Activated CD4-positive, alpha-beta memory T cell treated with anti-CD3 and anti-CD28 coated beads for 36 hours (primary cell): ENCODE results near the gene TPD52L1. TPM values are rescaled to one million over a fixed set of nuclear protein-coding genes. Genes with fewer than 3 reads are reported as not detected.
"Not testable (repeated sequence)": the region's sequence is repeated elsewhere in the genome, so short reads cannot be mapped to it uniquely, and the experiment has no call there.

ENCODE experiments used
- CTCF ChIA-PET: fragments of 350-600 bp; sonication (Branson Sonifier 250); formaldehyde crosslinking; loops from one replicate; lab custom pipeline; 2021; ENCODE audit warnings: antibody characterized with exemption, inconsistent platforms; lab: Charles Lee
- POLR2A ChIA-PET: fragments of 350-600 bp; sonication (Branson Sonifier 250); formaldehyde crosslinking; loops from one replicate; lab custom pipeline; 2021; ENCODE audit warnings: antibody characterized with exemption; lab: Charles Lee
- DNase-seq: peaks from one replicate; pipeline ENCODE4 v3.0.0-alpha.2; 2020
- H3K27ac Mint-ChIP-seq: one replicate; pipeline ENCODE4 v1.8.0; 2021; ENCODE audit warnings: mixed read lengths
- H3K27me3 Mint-ChIP-seq: one replicate; pipeline ENCODE4 v1.8.0; 2021; ENCODE audit warnings: mixed read lengths
- H3K36me3 Mint-ChIP-seq: one replicate; pipeline ENCODE4 v1.8.0; 2021; ENCODE audit warnings: mixed read lengths
- H3K4me1 Mint-ChIP-seq: one replicate; pipeline ENCODE4 v1.8.0; 2021; ENCODE audit warnings: low read depth, mixed read lengths
- H3K4me3 Mint-ChIP-seq: one replicate; pipeline ENCODE4 v1.8.0; 2021; ENCODE audit warnings: mild to moderate bottlenecking, mixed read lengths
- H3K9me3 Mint-ChIP-seq: one replicate; pipeline ENCODE4 v1.8.0; 2021; ENCODE audit warnings: mixed read lengths
- intact Hi-C: fragments of 100-400 bp; cut with micrococcal nuclease; formaldehyde crosslinking; loops from one replicate; pipeline ENCODE4 v1.15.1; 2023
- total RNA-seq, 2 experiments: library from RNA; stranded (reverse); gene quantifications; one replicate each; pipeline ENCODE4 v1.2.3, GENCODE V29; 2021

TPD52L1 gene
- total RNA-seq, 2 experiments from 2014 or later, result 1.3 to 1.4 TPM

GRCh38 chr6:125120054-125120590 is 33.5 kb upstream of the TPD52L1 start:
- ChIA-PET POLR2A (no interaction called here), CTCF (interaction anchor here (0.7 kb wide), 1 partner anchor 15 kb away, joined by 3 read pairs; no protein-coding TSS in a partner anchor)
- no peak for DNase-seq
- Mint-ChIP-seq H3K27ac (no peak overlapping the region), H3K9me3 (no peaks in the 10 kb centered on the region), H3K4me1 (no peaks in the 10 kb centered on the region), H3K27me3 (peaks cover 2% of the 10 kb centered on the region), H3K36me3 (no peaks in the 10 kb centered on the region), H3K4me3 (no peak overlapping the region)
- intact Hi-C loops, result no loop called here

- ChIA-PET POLR2A (no interaction called here), CTCF (interaction anchor here (0.7 kb wide), 1 partner anchor 8 kb away, joined by 3 read pairs; no protein-coding TSS in a partner anchor)
- H3K4me1 Mint-ChIP-seq, result no peaks in the 10 kb centered on the region
- DNase-seq, result no peak
- H3K9me3 Mint-ChIP-seq, result no peaks in the 10 kb centered on the region
- no peak overlapping the region for H3K27ac Mint-ChIP-seq
- intact Hi-C loops, result no loop called here
- H3K4me3 Mint-ChIP-seq, result no peak overlapping the region
- peaks cover 2% of the 10 kb centered on the region for H3K27me3 Mint-ChIP-seq
- H3K36me3 Mint-ChIP-seq, result no peaks in the 10 kb centered on the region
Measured at GRCh38 chr6:125121894-125122293, 31.7 kb upstream of the TPD52L1 start.

- no peaks in the 10 kb centered on the region for H3K4me1 Mint-ChIP-seq
- H3K9me3 Mint-ChIP-seq, result no peaks in the 10 kb centered on the region
- H3K27ac Mint-ChIP-seq, result no peak overlapping the region
- no peak for DNase-seq
- H3K36me3 Mint-ChIP-seq, result no peaks in the 10 kb centered on the region
- intact Hi-C loops, result no loop called here
- POLR2A ChIA-PET, result interaction anchor here (0.5 kb wide), 1 partner anchor 30 kb away, joined by 3 read pairs; the partner anchor contains the start of gene TPD52L1
- CTCF ChIA-PET, result interaction anchor here (2.3 kb wide), 1 partner anchor 9 kb away, joined by 7 read pairs; no protein-coding TSS in a partner anchor
- peaks cover 2% of the 10 kb centered on the region for H3K27me3 Mint-ChIP-seq
- H3K4me3 Mint-ChIP-seq, result no peak overlapping the region
Measured at GRCh38 chr6:125123051-125123450, 30.5 kb upstream of the TPD52L1 start.

GRCh38 chr6:125123468-125124048 is 30.0 kb upstream of the TPD52L1 start:
- Mint-ChIP-seq H3K27ac (no peak overlapping the region), H3K9me3 (no peaks in the 10 kb centered on the region), H3K27me3 (peaks cover 2% of the 10 kb centered on the region), H3K4me3 (no peak overlapping the region), H3K4me1 (no peaks in the 10 kb centered on the region), H3K36me3 (no peaks in the 10 kb centered on the region)
- DNase-seq, result no peak
- POLR2A ChIA-PET, result interaction anchor here (0.5 kb wide), 1 partner anchor 30 kb away, joined by 3 read pairs; the partner anchor contains the start of gene TPD52L1
- intact Hi-C loops, result no loop called here
- CTCF ChIA-PET, result interaction anchor here (2.3 kb wide), 1 partner anchor 9 kb away, joined by 7 read pairs; no protein-coding TSS in a partner anchor

GRCh38 chr6:125124049-125124669 is 29.4 kb upstream of the TPD52L1 start:
- ChIA-PET CTCF (interaction anchor here (2.3 kb wide), 1 partner anchor 10 kb away, joined by 7 read pairs; no protein-coding TSS in a partner anchor), POLR2A (no interaction called here)
- Mint-ChIP-seq H3K36me3 (no peaks in the 10 kb centered on the region), H3K27ac (no peak overlapping the region), H3K27me3 (peaks cover 2% of the 10 kb centered on the region), H3K4me3 (no peak overlapping the region), H3K4me1 (no peaks in the 10 kb centered on the region), H3K9me3 (no peaks in the 10 kb centered on the region)
- no peak for DNase-seq
- intact Hi-C loops, result no loop called here

- H3K27ac Mint-ChIP-seq, CTCF ChIA-PET, H3K27me3 Mint-ChIP-seq: not testable (repeated sequence)
Measured at GRCh38 chr6:125125856-125126255, 27.7 kb upstream of the TPD52L1 start.

GRCh38 chr6:125129354-125129753 is 24.2 kb upstream of the TPD52L1 start:
- no peaks in the 10 kb centered on the region for H3K9me3 Mint-ChIP-seq
- intact Hi-C loops, result no loop called here
- ChIA-PET CTCF (no interaction called here), POLR2A (no interaction called here)
- H3K4me3 Mint-ChIP-seq, result no peak overlapping the region
- H3K27me3 Mint-ChIP-seq, result no peaks in the 10 kb centered on the region
- no peak overlapping the region for H3K27ac Mint-ChIP-seq
- DNase-seq, result no peak
- no peaks in the 10 kb centered on the region for H3K4me1 Mint-ChIP-seq
- no peaks in the 10 kb centered on the region for H3K36me3 Mint-ChIP-seq

More at GRCh38 chr6:125125856-125126255, 27.7 kb upstream of the TPD52L1 start:
- POLR2A ChIA-PET, H3K36me3 Mint-ChIP-seq, H3K9me3 Mint-ChIP-seq, H3K4me3 Mint-ChIP-seq, DNase-seq, H3K4me1 Mint-ChIP-seq, intact Hi-C loops: not testable (repeated sequence)

- POLR2A ChIA-PET, result no interaction called here
- Mint-ChIP-seq H3K36me3 (no peaks in the 10 kb centered on the region), H3K4me3 (no peak overlapping the region), H3K27ac (no peak overlapping the region), H3K9me3 (no peaks in the 10 kb centered on the region), H3K4me1 (no peaks in the 10 kb centered on the region), H3K27me3 (no peaks in the 10 kb centered on the region)
- CTCF ChIA-PET, result interaction anchor here (0.9 kb wide), 1 partner anchor 18 kb away, joined by 3 read pairs; no protein-coding TSS in a partner anchor
- DNase-seq, result no peak
- intact Hi-C loops, result no loop called here
Measured at GRCh38 chr6:125132058-125132457, 21.5 kb upstream of the TPD52L1 start.

- intact Hi-C loops, result no loop called here
- Mint-ChIP-seq H3K4me1 (no peaks in the 10 kb centered on the region), H3K27ac (no peak overlapping the region), H3K9me3 (no peaks in the 10 kb centered on the region), H3K4me3 (no peak overlapping the region), H3K36me3 (no peaks in the 10 kb centered on the region), H3K27me3 (no peaks in the 10 kb centered on the region)
- ChIA-PET CTCF (interaction anchor here (1.8 kb wide), 1 partner anchor 56 kb away, joined by 4 read pairs; no protein-coding TSS in a partner anchor), POLR2A (no interaction called here)
- DNase-seq, result no peak
Measured at GRCh38 chr6:125136378-125136777, 17.2 kb upstream of the TPD52L1 start.

- H3K27me3 Mint-ChIP-seq, result no peaks in the 10 kb centered on the region
- no peaks in the 10 kb centered on the region for H3K9me3 Mint-ChIP-seq
- H3K4me1 Mint-ChIP-seq, result no peaks in the 10 kb centered on the region
- intact Hi-C loops, result no loop called here
- ChIA-PET POLR2A (no interaction called here), CTCF (interaction anchor here (0.8 to 1.8 kb wide), 3 partner anchors 16 to 54 kb away, joined by 3 to 4 read pairs (median 3); partner anchors contain the start of gene TPD52L1)
- no peak overlapping the region for H3K27ac Mint-ChIP-seq
- no peaks in the 10 kb centered on the region for H3K36me3 Mint-ChIP-seq
- no peak overlapping the region for H3K4me3 Mint-ChIP-seq
- DNase-seq, result no peak
Measured at GRCh38 chr6:125138083-125138482, 15.5 kb upstream of the TPD52L1 start.

GRCh38 chr6:125140808-125141207 is 12.8 kb upstream of the TPD52L1 start:
- intact Hi-C loops, result no loop called here
- DNase-seq, result no peak
- Mint-ChIP-seq H3K27me3 (peaks cover 4% of the 10 kb centered on the region), H3K27ac (no peak overlapping the region), H3K4me1 (no peaks in the 10 kb centered on the region), H3K9me3 (no peaks in the 10 kb centered on the region), H3K4me3 (no peak overlapping the region), H3K36me3 (no peaks in the 10 kb centered on the region)
- ChIA-PET CTCF (interaction anchor here (1.0 kb wide), 1 partner anchor 13 kb away, joined by 4 read pairs; the partner anchor contains the start of gene TPD52L1), POLR2A (no interaction called here)

- Mint-ChIP-seq H3K9me3 (no peaks in the 10 kb centered on the region), H3K27me3 (peaks cover 12% of the 10 kb centered on the region), H3K4me3 (no peak overlapping the region), H3K36me3 (no peaks in the 10 kb centered on the region), H3K4me1 (no peaks in the 10 kb centered on the region), H3K27ac (no peak overlapping the region)
- ChIA-PET POLR2A (no interaction called here), CTCF (interaction anchor here (0.9 kb wide), 1 partner anchor 11 kb away, joined by 3 read pairs; the partner anchor contains the start of gene TPD52L1)
- intact Hi-C loops, result no loop called here
- no peak for DNase-seq
Measured at GRCh38 chr6:125142618-125143017, 11.0 kb upstream of the TPD52L1 start.
